ENCODE data around the gene RAVER2.

Gene RAVER2

DNA sequence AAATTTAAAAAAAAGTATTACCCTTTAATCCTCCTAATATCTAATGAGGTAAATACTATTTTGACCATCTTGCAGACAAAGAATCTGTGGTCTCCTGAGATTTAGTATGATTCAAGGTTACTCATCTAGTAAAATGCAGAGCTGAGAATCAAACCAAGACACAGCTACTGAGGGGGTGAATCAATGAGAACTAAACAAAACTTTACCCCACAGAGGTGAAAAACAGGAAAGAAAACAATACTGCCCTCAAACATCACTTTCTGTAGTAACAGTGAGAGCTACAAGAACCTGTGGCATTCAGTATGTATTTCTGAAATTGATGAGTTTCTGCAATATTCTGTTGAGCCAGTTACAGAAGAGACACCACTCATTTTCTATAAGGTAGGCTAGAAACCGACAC lies 136.4 kb downstream of the RAVER2 start:
- no peak for DNase-seq
